Spleen (tissue), 11 donors: ENCODE results near the gene SNRNP70. TPM values are rescaled to one million over a fixed set of nuclear protein-coding genes. Genes with fewer than 3 reads are reported as not detected.
"Not testable (repeated sequence)": the region's sequence is repeated elsewhere in the genome, so short reads cannot be mapped to it uniquely, and the experiment has no call there.

Experiments
- DNase-seq: peaks from one replicate; pipeline ENCODE4 v3.0.0-alpha.2; 2020
- H3K27ac ChIP-seq, 8 donors: fragments of 200-600 bp; sonication (generic) in 7 of 8; 1 replicate in 4 of 8; 2 replicates in 4 of 8; pipeline versions ENCODE4 v1.5.0 to v1.8.0; 2016 to 2021; ENCODE audit warnings: inconsistent platforms in 4 of 8, mild to moderate bottlenecking in 4 of 8, moderate library complexity in 1 of 8
- H3K27me3 ChIP-seq, 7 donors: fragments of 200-600 bp; sonication (generic) in 6 of 7; replicated peaks in 1 of 7; 1 replicate in 4 of 7; 2 replicates in 3 of 7; pipeline versions ENCODE4 v1.5.0 to v1.8.0; 2016 to 2021; ENCODE audit warnings: inconsistent platforms in 3 of 7, mild to moderate bottlenecking in 1 of 7
- H3K36me3 ChIP-seq, 6 donors: fragments of 200-600 bp; sonication (generic) in 5 of 6; 1 replicate in 4 of 6; 2 replicates in 2 of 6; pipeline versions ENCODE4 v1.5.0 to v1.8.0; 2016 to 2021; ENCODE audit warnings: inconsistent platforms in 2 of 6
- H3K4me1 ChIP-seq, 6 donors: fragments of 200-600 bp; sonication (generic) in 5 of 6; 1 replicate in 3 of 6; 2 replicates in 3 of 6; pipeline versions ENCODE4 v1.5.0 to v1.8.0; 2016 to 2021; ENCODE audit warnings: inconsistent platforms in 3 of 6
- H3K4me3 ChIP-seq, 8 donors: fragments of 200-600 bp; sonication (generic) in 7 of 8; 1 replicate in 4 of 8; 2 replicates in 4 of 8; pipeline versions ENCODE4 v1.5.0 to v1.8.0; 2016 to 2021; ENCODE audit warnings: inconsistent platforms in 4 of 8, mild to moderate bottlenecking in 4 of 8, moderate library complexity in 2 of 8
- H3K9me3 ChIP-seq, 8 donors: fragments of 200-600 bp; sonication (generic) in 7 of 8; 1 replicate in 4 of 8; 2 replicates in 4 of 8; pipeline versions ENCODE4 v1.5.0 to v1.8.0; 2016 to 2021; ENCODE audit warnings: inconsistent platforms in 4 of 8
- POLR2A ChIP-seq, 3 donors: fragments of 450-650 bp; IDR thresholded peaks; one replicate each; pipeline ENCODE4 v1.5.1; 2017; ENCODE audit warnings: antibody characterized with exemption in 3 of 3, mild to moderate bottlenecking in 1 of 3
- POLR2AphosphoS5 ChIP-seq, 3 donors: sonication (generic); formaldehyde crosslinking; IDR thresholded peaks; one replicate each; pipeline ENCODE4 v1.5.1; 2017; ENCODE audit warnings: antibody characterized with exemption in 3 of 3
- WGBS, 5 donors: extraction: QIAGEN DNeasy Blood & Tissue Kit in 3 of 5; methylation state at CpG; one replicate each; pipeline versions ENCODE4 v1.1.5 to v1.1.7; 2013 to 2018; 5-methylcytosine and 5-hydroxymethylcytosine counted together
- intact Hi-C: fragments of 100-400 bp; cut with DNase I; formaldehyde crosslinking; loops from one replicate; pipeline ENCODE4 v1.15.0; 2023; ENCODE audit warnings: low total_unique reads
- polyA plus RNA-seq, 3 donors: library from polyadenylated mRNA; stranded (reverse); fragments of 200-250 nt; gene quantifications; one replicate each; pipeline ENCODE4 v1.2.1, GENCODE V29; 2013
- total RNA-seq, 7 donors: library from RNA; depleted of rRNA in 3 of 7; stranded (reverse); fragments of >200 nt in 3 of 7; fragmentation: NEBNext Ultra II Directional in 4 of 7; extraction: Animal tissue kit (Norgen Biotek cat#: 25700) in 4 of 7; gene quantifications; one replicate each; pipeline versions ENCODE4 v1.1.0 to v1.2.1, GENCODE V29; 2016 to 2021
- TF ChIP-seq, protein P1 (sequence below), 11 experiments: fragments of 200-600 bp in 7 of 11; fragments of 450-650 bp in 4 of 11; sonication (generic) in 4 of 11; IDR thresholded peaks in 8 of 11; conservative IDR thresholded peaks in 3 of 11; 1 replicate in 7 of 11; 2 replicates in 4 of 11; pipeline versions ENCODE4 v1.4.0 to v1.8.0; 2016 to 2021; ENCODE audit warnings: antibody characterized with exemption in 11 of 11, inconsistent platforms in 4 of 11, mild to moderate bottlenecking in 1 of 11
- donor health status: healthy with polysubstance abuse.
- donor health status: DM: no; HTN: no; CAD: no; lungs with moderate emphysema.
- donor health status: DM: no; HTN: no; CAD: no.
- donor health status: Bipolar disorder and iron deficiency.
- donor health status: healthy.
- donor health status: DM: no; HTN: no; CAD: no.
- donor health status: DM: yes; HTN: yes; CAD: no.

SNRNP70 gene
- total and polyA plus RNA-seq, 10 donors: 198 to 559 (median 272) TPM

- Histone ChIP-seq H3K27ac (no peak overlapping the region), H3K4me1 (no peaks in the 10 kb centered on the region), H3K27me3 (no peaks in the 10 kb centered on the region), H3K36me3 (no peaks in the 10 kb centered on the region), H3K4me3 (no peak overlapping the region), H3K9me3 (no peaks in the 10 kb centered on the region)
- intact Hi-C loops: no loop called here
- 80 to 92% (median 84%) methylated on average over 13 to 17 of the region's 17 CpGs for WGBS, 5 donors
- DNase-seq: no peak
- TF ChIP-seq, protein P1, sequence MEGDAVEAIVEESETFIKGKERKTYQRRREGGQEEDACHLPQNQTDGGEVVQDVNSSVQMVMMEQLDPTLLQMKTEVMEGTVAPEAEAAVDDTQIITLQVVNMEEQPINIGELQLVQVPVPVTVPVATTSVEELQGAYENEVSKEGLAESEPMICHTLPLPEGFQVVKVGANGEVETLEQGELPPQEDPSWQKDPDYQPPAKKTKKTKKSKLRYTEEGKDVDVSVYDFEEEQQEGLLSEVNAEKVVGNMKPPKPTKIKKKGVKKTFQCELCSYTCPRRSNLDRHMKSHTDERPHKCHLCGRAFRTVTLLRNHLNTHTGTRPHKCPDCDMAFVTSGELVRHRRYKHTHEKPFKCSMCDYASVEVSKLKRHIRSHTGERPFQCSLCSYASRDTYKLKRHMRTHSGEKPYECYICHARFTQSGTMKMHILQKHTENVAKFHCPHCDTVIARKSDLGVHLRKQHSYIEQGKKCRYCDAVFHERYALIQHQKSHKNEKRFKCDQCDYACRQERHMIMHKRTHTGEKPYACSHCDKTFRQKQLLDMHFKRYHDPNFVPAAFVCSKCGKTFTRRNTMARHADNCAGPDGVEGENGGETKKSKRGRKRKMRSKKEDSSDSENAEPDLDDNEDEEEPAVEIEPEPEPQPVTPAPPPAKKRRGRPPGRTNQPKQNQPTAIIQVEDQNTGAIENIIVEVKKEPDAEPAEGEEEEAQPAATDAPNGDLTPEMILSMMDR (IDR thresholded peaks at IDR 0.05 in 8 of 11, conservative IDR thresholded peaks at IDR 0.05 in 3 of 11): no peak
- TF ChIP-seq POLR2A (IDR thresholded peaks at IDR 0.05) (no peak), POLR2AphosphoS5 (IDR thresholded peaks at IDR 0.05) (no peak)
Observed at GRCh38 chr19:49042177-49042576, 43.1 kb upstream of the SNRNP70 start.

DNA sequence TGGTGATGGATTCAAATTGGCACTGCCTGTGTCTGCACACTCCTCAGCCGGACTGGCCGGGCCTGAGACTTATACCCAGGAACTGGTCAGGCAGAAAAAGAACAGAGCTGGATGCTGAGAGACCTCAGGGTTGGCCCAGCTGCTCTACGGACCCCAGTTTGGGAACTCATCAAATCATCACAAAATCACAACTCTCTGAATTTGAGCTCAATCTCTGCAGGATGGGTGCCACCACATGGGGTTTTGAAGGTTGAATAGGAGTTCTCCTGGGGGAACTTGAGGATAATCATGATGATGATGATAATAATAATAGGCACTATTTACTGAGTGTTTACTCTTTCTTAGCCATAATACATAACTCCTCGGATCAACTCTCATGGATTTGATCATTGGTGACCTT, 42.6 kb upstream of the SNRNP70 start:
- H3K27ac ChIP-seq, H3K4me1 ChIP-seq, DNase-seq, H3K9me3 ChIP-seq, H3K27me3 ChIP-seq, intact Hi-C loops, H3K36me3 ChIP-seq, H3K4me3 ChIP-seq: not testable (repeated sequence)
- WGBS, 5 donors: 82 to 96% (median 85%) methylated on average over 1 to 4 of the region's 4 CpGs

GRCh38 chr19:49043548-49043947, 41.7 kb upstream of the SNRNP70 start, which contains the start of gene CGB5:
TSS of gene CGB5 (plus strand) at chr19:49043848. CDS start at chr19:49044210, 362 bp downstream.
- H3K36me3 ChIP-seq, H3K27me3 ChIP-seq, H3K4me3 ChIP-seq, H3K27ac ChIP-seq, H3K9me3 ChIP-seq, DNase-seq, intact Hi-C loops, H3K4me1 ChIP-seq: not testable (repeated sequence)
- 69 to 78% (median 73%) methylated on average over 6 to 15 of the region's 15 CpGs for WGBS, 5 donors

GRCh38 chr19:49049011-49049410, 36.2 kb upstream of the SNRNP70 start, which contains the start of gene CGB8:
TSS of gene CGB8 (minus strand) at chr19:49049111. CDS start at chr19:49048739, 372 bp downstream.
- DNase-seq, intact Hi-C loops, H3K27me3 ChIP-seq: not testable (repeated sequence)

GRCh38 chr19:49049834-49050233, 35.4 kb upstream of the SNRNP70 start:
- H3K4me1 ChIP-seq, H3K36me3 ChIP-seq, DNase-seq, H3K4me3 ChIP-seq, intact Hi-C loops, H3K27me3 ChIP-seq, H3K9me3 ChIP-seq, H3K27ac ChIP-seq: not testable (repeated sequence)
- 80 to 87% (median 83%) methylated on average over 2 to 3 of the region's 4 CpGs for WGBS, 5 donors

More at GRCh38 chr19:49049011-49049410, 36.2 kb upstream of the SNRNP70 start, which contains the start of gene CGB8:
- not testable (repeated sequence) for H3K9me3 ChIP-seq, H3K4me3 ChIP-seq, H3K36me3 ChIP-seq, H3K4me1 ChIP-seq, H3K27ac ChIP-seq
- WGBS, 5 donors: 68 to 76% (median 69%) methylated on average over 6 to 10 of the region's 12 CpGs

DNA sequence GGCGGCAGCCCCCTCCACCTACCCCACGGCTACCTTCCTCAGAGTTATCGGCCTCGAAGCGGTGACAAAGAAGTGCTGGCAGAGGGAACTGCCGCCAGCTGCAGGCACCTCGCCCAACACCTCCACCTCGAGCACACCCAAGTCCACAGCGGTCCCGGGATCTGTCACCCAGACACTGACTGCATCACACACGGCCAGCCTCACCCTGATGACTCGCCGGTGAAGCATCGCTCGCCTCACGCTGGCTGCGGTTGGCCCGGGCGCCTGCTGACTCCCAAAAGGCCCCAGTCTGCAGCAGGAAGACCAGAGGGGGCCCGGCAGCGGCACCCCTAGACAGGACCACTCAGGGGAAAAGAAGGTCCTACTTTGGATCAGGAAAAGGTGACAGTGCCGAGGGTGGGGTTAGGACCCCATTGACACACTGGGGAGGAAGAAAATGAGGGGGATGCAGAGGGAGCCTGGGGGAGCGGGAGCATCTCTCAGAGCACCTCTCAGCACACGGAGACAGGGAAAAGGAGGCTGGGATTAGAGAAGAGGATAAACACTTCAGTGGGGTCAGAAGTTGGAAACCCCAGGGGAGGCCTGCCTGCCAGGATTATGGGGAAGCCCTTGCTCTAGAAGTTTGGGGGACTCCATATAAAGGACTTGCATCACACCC, 34.7 kb upstream of the SNRNP70 start:
- intact Hi-C loops, H3K9me3 ChIP-seq, H3K4me3 ChIP-seq, H3K4me1 ChIP-seq, H3K27ac ChIP-seq, H3K36me3 ChIP-seq, DNase-seq, H3K27me3 ChIP-seq: not testable (repeated sequence)
- 80 to 92% (median 86%) methylated on average over 18 to 24 of the region's 24 CpGs for WGBS, 5 donors
